SK-N-SH treated with all-trans-retinoic acid at 6 μM for 48 hours (cell line): ENCODE results near the gene CST3.

Experiments
- CREB5 ChIP-seq: fragments of 250-450 bp; sonication (Bioruptor Pico); IDR thresholded peaks from 2 replicates; pipeline ENCODE4 v1.5.1; 2020; ENCODE audit warnings: low read depth, mild to moderate bottlenecking, moderate library complexity
- CSRNP3 ChIP-seq: fragments of 250-450 bp; sonication (Bioruptor Pico); IDR thresholded peaks from 2 replicates; pipeline ENCODE4 v1.5.1; 2021; ENCODE audit warnings: mild to moderate bottlenecking, moderate library complexity
- ZNF70 ChIP-seq: fragments of 450-650 bp; formaldehyde crosslinking; IDR thresholded peaks from 2 replicates; pipeline ENCODE4 v1.5.0; 2020; ENCODE audit warnings: mild to moderate bottlenecking, moderate library complexity
- TF ChIP-seq, protein P1 (sequence below): fragments of 250-450 bp; sonication (Bioruptor Pico); IDR thresholded peaks from 2 replicates; pipeline ENCODE4 v1.5.0; 2020; ENCODE audit warnings: mild to moderate bottlenecking, moderate library complexity

DNA sequence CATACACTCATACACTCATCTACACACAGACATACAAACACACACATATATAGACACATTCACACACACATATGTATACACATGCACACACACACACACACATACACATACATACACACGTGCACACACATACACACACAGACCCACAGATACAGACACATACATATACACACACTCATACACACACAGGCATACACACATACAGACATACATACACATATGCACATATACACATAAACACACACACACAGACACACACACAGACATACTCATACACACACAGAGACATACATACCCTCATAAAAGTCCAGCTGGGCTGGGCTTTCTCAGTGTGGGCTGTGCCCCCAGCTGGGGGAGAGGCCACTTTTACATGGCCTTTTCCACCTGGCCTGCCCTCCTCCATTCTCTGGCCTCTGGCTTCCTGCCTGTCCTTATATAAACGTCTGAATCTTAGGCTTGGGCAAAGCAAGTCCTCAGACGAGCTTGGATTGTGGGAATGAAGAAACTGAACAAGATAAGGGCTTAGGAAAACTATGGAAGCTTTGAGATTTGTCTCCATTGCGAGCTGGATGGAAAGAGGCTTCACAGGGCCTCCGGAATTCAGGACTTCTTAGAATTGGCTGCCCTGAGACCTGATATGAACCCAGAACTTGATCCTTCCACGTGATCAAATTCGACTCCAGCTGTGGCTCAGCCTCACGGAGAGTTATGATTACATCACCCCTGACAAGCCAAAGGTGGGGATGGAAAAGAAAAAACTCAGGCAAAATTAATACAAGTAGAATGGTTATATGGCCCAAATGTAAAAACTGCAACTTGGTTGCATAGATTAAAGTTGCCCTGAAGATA, 22.5 kb upstream of the CST3 start:
- TF ChIP-seq CSRNP3 (CRISPR knock-in tag) = no peak
- TF ChIP-seq CREB5 (CRISPR knock-in tag) = no peak
- TF ChIP-seq, protein P1, sequence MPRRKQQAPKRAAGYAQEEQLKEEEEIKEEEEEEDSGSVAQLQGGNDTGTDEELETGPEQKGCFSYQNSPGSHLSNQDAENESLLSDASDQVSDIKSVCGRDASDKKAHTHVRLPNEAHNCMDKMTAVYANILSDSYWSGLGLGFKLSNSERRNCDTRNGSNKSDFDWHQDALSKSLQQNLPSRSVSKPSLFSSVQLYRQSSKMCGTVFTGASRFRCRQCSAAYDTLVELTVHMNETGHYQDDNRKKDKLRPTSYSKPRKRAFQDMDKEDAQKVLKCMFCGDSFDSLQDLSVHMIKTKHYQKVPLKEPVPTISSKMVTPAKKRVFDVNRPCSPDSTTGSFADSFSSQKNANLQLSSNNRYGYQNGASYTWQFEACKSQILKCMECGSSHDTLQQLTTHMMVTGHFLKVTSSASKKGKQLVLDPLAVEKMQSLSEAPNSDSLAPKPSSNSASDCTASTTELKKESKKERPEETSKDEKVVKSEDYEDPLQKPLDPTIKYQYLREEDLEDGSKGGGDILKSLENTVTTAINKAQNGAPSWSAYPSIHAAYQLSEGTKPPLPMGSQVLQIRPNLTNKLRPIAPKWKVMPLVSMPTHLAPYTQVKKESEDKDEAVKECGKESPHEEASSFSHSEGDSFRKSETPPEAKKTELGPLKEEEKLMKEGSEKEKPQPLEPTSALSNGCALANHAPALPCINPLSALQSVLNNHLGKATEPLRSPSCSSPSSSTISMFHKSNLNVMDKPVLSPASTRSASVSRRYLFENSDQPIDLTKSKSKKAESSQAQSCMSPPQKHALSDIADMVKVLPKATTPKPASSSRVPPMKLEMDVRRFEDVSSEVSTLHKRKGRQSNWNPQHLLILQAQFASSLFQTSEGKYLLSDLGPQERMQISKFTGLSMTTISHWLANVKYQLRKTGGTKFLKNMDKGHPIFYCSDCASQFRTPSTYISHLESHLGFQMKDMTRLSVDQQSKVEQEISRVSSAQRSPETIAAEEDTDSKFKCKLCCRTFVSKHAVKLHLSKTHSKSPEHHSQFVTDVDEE (CRISPR knock-in tag) = no peak
- TF ChIP-seq ZNF70 = no peak
